ENCODE results near the gene ECI1.

GRCh38 chr16:2198283-2198682, 53.1 kb downstream of the ECI1 start:
- no peak for TF ChIP-seq CTCF (IDR thresholded peaks at IDR 0.05)
- TF ChIP-seq POLR2AphosphoS5 (IDR thresholded peaks at IDR 0.05; ENCODE audit: insufficient read depth in 1 of 2, low read depth in 1 of 2): no peak

Data from vagina (tissue), 2 donors.